Type B pancreatic cell (in vitro differentiated cells): ENCODE data around the gene RNF31. TPM values are rescaled to one million over a fixed set of nuclear protein-coding genes. Genes with fewer than 3 reads are reported as not detected.

Experiments used
- DNase-seq: peaks from one replicate; pipeline ENCODE4 v3.0.0; 2021; ENCODE audit warnings: mixed read lengths; ENCODE audit not compliant: unreplicated experiment; ENCODE audit errors: extremely low spot score
- H3K27ac Mint-ChIP-seq: 2 replicates; pipeline ENCODE4 v1.8.0; 2021; ENCODE audit warnings: mild to moderate bottlenecking, mixed read lengths
- H3K27me3 Mint-ChIP-seq: 2 replicates; pipeline ENCODE4 v1.8.0; 2021; ENCODE audit warnings: mixed read lengths
- H3K36me3 Mint-ChIP-seq: 2 replicates; pipeline ENCODE4 v1.8.0; 2021; ENCODE audit warnings: mixed read lengths
- H3K4me1 Mint-ChIP-seq: one replicate; pipeline ENCODE4 v1.8.0; 2021; ENCODE audit warnings: mixed read lengths; ENCODE audit not compliant: unreplicated experiment
- H3K4me3 Mint-ChIP-seq: 2 replicates; pipeline ENCODE4 v1.8.0; 2021; ENCODE audit warnings: mild to moderate bottlenecking, mixed read lengths
- H3K9me3 Mint-ChIP-seq: 2 replicates; pipeline ENCODE4 v1.8.0; 2021; ENCODE audit warnings: mixed read lengths
- total RNA-seq: library from RNA; stranded (reverse); gene quantifications from 2 replicates; pipeline ENCODE4 v1.2.1, GENCODE V29; 2021; ENCODE audit warnings: low replicate concordance
- TF ChIP-seq, protein P1 (sequence below): fragments of 200-600 bp; sonication (generic); conservative IDR thresholded peaks from 2 replicates; pipeline ENCODE4 v1.5.0; 2021; ENCODE audit warnings: antibody characterized with exemption, mild to moderate bottlenecking

Gene RNF31
- total RNA-seq, 1 donor from 2014 or later = 78.4 TPM

DNA sequence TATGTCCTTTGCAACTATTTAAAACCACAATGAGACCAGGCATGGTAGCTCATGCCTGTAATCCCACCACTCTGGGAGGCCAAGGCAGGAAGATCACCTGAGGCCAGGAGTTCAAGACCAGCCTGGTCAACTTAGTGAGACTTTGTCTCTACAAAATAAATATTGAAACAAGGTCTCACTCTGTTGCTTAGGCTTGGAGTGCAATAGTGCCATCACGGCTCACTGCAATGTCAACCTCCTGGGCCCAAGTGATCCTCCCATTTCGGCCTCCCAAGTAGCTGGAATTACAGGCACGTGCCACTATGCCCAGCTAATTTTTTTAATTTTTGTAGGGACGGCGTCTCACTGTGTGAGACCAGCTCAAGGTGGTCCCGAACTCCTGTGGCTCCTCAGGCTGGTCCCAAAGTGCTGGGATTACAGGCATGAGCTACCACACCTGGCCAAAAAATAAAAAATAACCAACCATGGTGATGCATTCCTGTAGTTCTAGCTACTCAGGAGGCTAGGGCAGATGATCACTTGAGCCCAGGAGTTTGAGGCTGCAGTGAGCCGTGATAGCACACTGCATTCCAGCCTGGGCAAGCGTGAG is 17.8 kb upstream of the RNF31 start:
- Mint-ChIP-seq H3K27me3 (no peaks in the 10 kb centered on the region), H3K4me3 (no peak overlapping the region), H3K27ac (no peak overlapping the region), H3K4me1 (no peaks in the 10 kb centered on the region), H3K36me3 (no peaks in the 10 kb centered on the region), H3K9me3 (no peaks in the 10 kb centered on the region)
- TF ChIP-seq, protein P1, sequence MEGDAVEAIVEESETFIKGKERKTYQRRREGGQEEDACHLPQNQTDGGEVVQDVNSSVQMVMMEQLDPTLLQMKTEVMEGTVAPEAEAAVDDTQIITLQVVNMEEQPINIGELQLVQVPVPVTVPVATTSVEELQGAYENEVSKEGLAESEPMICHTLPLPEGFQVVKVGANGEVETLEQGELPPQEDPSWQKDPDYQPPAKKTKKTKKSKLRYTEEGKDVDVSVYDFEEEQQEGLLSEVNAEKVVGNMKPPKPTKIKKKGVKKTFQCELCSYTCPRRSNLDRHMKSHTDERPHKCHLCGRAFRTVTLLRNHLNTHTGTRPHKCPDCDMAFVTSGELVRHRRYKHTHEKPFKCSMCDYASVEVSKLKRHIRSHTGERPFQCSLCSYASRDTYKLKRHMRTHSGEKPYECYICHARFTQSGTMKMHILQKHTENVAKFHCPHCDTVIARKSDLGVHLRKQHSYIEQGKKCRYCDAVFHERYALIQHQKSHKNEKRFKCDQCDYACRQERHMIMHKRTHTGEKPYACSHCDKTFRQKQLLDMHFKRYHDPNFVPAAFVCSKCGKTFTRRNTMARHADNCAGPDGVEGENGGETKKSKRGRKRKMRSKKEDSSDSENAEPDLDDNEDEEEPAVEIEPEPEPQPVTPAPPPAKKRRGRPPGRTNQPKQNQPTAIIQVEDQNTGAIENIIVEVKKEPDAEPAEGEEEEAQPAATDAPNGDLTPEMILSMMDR = no peak
- DNase-seq = no peak

DNA sequence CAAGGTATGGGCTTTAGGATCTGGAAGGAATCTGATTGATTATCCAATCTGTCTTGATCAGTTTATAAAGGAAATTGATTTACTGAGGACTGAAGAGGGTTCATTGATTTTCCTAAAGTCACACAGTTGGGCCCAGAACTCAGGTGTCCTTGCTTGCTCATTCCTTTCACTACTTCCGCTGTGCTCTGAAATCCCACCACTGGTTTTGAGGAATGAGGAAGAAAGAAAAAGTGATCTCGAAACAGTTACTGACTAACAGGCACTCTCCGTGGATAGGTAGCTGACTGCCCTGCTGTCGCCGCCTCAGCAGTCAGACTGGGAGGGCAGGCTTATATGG is 16.9 kb upstream of the RNF31 start, which contains the start of gene FITM1:
Gene FITM1, plus strand, starts transcription at position 280 of the 337 bp plus-strand sequence. CDS start 905 bp downstream, outside the sequence.
- Mint-ChIP-seq H3K36me3 (no peaks in the 10 kb centered on the region), H3K4me3 (no peak within 1 kb of the TSS), H3K4me1 (peaks cover 4% of the 10 kb centered on the region), H3K9me3 (no peaks in the 10 kb centered on the region), H3K27me3 (no peaks in the 10 kb centered on the region), H3K27ac (no peak within 1 kb of the TSS)
- DNase-seq = no peak
- TF ChIP-seq, protein P1 = no peak

DNA sequence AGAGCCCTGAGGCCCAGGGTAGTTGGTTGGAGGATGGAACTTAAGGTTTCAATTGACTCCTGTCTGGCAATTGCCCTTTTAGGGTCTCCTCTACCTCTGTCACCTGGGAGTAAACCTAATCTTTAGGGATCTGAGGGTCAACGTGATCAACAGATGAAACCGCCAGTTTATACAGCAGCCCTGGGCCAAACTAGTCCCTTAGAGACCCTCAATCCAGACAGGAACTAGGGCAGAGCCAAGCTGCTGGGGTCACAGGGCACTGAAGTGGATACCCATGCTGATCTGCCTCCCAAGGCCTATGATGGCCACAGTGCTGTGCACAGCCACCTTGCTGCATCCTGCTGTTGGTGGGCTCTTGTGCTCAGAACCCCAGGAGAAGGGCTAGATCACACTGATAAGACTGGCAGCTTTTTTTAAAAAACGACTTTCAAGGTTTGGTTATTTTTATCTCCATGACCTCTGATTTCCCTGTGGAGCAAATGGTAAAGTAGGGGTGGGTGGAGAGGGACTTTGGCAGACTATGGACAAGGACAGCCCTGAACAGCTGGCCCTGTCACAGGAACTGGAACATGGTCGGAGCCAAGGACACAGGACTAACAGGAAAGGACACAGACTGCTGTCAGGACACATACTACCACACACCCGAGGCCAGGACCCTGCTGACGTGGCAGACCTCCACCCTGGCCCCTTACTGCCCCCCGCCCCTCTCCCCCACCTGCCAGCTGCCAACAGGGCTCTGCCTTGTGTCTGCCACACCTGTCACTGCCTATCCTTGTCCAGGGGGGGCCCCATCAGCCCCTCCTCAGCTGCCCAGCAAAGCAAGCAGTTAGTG is 16.4 kb upstream of the RNF31 start:
- H3K4me1 Mint-ChIP-seq = peaks cover 7% of the 10 kb centered on the region
- H3K4me3 Mint-ChIP-seq = no peak overlapping the region
- DNase-seq = no peak
- no peaks in the 10 kb centered on the region for H3K9me3 Mint-ChIP-seq
- H3K27me3 Mint-ChIP-seq = no peaks in the 10 kb centered on the region
- no peaks in the 10 kb centered on the region for H3K36me3 Mint-ChIP-seq
- TF ChIP-seq, protein P1 = no peak
- no peak overlapping the region for H3K27ac Mint-ChIP-seq

DNA sequence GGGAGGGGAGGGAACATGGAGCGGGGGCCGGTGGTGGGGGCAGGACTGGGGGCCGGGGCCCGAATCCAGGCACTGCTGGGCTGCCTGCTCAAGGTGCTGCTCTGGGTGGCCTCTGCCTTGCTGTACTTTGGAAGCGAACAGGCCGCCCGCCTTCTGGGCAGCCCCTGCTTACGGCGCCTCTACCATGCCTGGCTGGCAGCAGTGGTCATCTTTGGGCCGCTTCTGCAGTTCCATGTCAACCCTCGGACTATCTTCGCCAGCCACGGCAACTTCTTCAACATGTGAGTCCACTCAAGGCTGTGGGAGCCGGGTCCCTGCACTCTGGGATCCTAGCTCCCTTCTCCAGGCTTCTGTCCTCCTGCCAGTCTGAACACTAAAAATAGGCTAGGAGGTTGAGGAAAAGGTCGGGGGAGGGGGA is 15.7 kb upstream of the RNF31 start:
- H3K36me3 Mint-ChIP-seq = no peaks in the 10 kb centered on the region
- H3K4me3 Mint-ChIP-seq = no peak overlapping the region
- H3K27ac Mint-ChIP-seq = no peak overlapping the region
- no peaks in the 10 kb centered on the region for H3K27me3 Mint-ChIP-seq
- TF ChIP-seq, protein P1 = no peak
- no peaks in the 10 kb centered on the region for H3K9me3 Mint-ChIP-seq
- no peak for DNase-seq
- peaks cover 8% of the 10 kb centered on the region for H3K4me1 Mint-ChIP-seq

DNA sequence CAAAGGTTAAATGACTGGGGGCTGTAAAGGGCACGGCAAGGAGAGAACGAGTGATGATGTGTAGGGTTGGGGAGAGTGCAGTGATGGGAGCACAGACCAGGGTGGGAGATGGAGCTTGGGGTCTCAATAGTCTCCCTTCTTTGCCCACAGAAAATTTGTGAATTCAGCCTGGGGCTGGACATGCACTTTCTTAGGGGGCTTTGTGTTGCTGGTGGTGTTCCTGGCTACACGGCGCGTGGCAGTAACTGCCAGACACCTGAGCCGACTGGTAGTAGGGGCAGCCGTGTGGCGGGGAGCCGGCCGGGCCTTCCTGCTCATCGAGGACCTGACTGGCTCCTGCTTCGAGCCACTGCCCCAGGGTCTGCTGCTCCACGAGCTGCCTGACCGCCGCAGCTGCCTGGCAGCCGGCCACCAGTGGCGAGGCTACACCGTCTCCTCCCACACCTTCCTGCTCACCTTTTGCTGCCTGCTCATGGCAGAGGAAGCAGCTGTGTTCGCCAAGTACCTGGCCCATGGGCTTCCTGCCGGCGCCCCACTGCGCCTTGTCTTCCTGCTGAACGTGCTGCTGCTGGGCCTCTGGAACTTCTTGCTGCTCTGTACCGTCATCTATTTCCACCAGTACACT is 15.1 kb upstream of the RNF31 start:
- Mint-ChIP-seq H3K4me3 (no peak overlapping the region), H3K4me1 (peaks cover 14% of the 10 kb centered on the region), H3K27ac (no peak overlapping the region), H3K9me3 (no peaks in the 10 kb centered on the region), H3K36me3 (peaks cover 4% of the 10 kb centered on the region), H3K27me3 (no peaks in the 10 kb centered on the region)
- DNase-seq = no peak
- TF ChIP-seq, protein P1 = no peak
